ENCODE measurements around the gene SMIM28.
"Not testable (repeated sequence)": the region's sequence is repeated elsewhere in the genome, so short reads cannot be mapped to it uniquely, and the experiment has no call there.

Gene SMIM28

GRCh38 chr6:138421089-138421488, 43.4 kb downstream of the SMIM28 start:
- TF ChIP-seq, protein P1, sequence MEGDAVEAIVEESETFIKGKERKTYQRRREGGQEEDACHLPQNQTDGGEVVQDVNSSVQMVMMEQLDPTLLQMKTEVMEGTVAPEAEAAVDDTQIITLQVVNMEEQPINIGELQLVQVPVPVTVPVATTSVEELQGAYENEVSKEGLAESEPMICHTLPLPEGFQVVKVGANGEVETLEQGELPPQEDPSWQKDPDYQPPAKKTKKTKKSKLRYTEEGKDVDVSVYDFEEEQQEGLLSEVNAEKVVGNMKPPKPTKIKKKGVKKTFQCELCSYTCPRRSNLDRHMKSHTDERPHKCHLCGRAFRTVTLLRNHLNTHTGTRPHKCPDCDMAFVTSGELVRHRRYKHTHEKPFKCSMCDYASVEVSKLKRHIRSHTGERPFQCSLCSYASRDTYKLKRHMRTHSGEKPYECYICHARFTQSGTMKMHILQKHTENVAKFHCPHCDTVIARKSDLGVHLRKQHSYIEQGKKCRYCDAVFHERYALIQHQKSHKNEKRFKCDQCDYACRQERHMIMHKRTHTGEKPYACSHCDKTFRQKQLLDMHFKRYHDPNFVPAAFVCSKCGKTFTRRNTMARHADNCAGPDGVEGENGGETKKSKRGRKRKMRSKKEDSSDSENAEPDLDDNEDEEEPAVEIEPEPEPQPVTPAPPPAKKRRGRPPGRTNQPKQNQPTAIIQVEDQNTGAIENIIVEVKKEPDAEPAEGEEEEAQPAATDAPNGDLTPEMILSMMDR (IDR thresholded peaks at IDR 0.05; ENCODE audit: poor library complexity, severe bottlenecking), result no peak
- H3K4me3 ChIP-seq (ENCODE audit: severe bottlenecking), result no peak overlapping the region
- DNase-seq (ENCODE audit: low spot score), result no peak

GRCh38 chr6:138421608-138422007, 43.9 kb downstream of the SMIM28 start:
- TF ChIP-seq, protein P1 (IDR thresholded peaks at IDR 0.05; ENCODE audit: poor library complexity, severe bottlenecking), result no peak
- H3K27ac ChIP-seq (ENCODE audit: poor library complexity, severe bottlenecking), result no peak overlapping the region
- no peaks in the 10 kb centered on the region for H3K4me1 ChIP-seq (ENCODE audit: insufficient read depth, poor library complexity, severe bottlenecking)
- peaks cover 12% of the 10 kb centered on the region; the same call in 1 of the 2 replicates for H3K36me3 ChIP-seq (ENCODE audit: low read depth)
- ATAC-seq (ENCODE audit: low read depth) (no peak), DNase-seq (ENCODE audit: low spot score) (no peak)
- no peaks in the 10 kb centered on the region for H3K9me3 ChIP-seq (ENCODE audit: severe bottlenecking)
- no peak overlapping the region for H3K4me3 ChIP-seq (ENCODE audit: severe bottlenecking)
- no peaks in the 10 kb centered on the region for H3K27me3 ChIP-seq (ENCODE audit: insufficient read depth, poor library complexity, severe bottlenecking)

More at GRCh38 chr6:138421089-138421488, 43.4 kb downstream of the SMIM28 start:
- no peaks in the 10 kb centered on the region for H3K27me3 ChIP-seq (ENCODE audit: insufficient read depth, poor library complexity, severe bottlenecking)
- no peaks in the 10 kb centered on the region for H3K4me1 ChIP-seq (ENCODE audit: insufficient read depth, poor library complexity, severe bottlenecking)
- H3K27ac ChIP-seq (ENCODE audit: poor library complexity, severe bottlenecking), result no peak overlapping the region
- no peaks in the 10 kb centered on the region for H3K9me3 ChIP-seq (ENCODE audit: severe bottlenecking)
- no peak for ATAC-seq (ENCODE audit: low read depth)
- H3K36me3 ChIP-seq (ENCODE audit: low read depth), result peaks cover 12% of the 10 kb centered on the region; the same call in 1 of the 2 replicates

DNA sequence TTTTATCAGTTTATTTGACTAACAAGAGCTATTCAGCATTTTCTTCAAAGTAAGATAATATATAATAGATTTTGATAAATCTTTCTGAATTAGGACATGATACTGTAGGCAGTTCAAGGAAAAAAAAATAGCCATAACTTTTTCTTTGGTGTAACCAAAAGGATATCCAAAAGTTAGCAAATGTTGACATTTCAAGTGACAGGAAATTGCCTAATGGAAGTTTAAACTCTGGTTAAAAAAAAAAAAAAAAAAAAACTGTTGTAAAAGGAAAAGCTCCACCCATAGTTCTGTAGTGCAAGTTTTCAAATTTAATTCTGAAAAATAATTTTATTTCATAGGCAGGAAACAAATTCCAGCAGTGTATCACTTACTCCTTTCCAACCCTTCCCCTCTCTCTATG, 45.2 kb downstream of the SMIM28 start:
- ATAC-seq (ENCODE audit: low read depth) (no peak), DNase-seq (ENCODE audit: low spot score) (no peak)
- TF ChIP-seq, protein P1 (IDR thresholded peaks at IDR 0.05; ENCODE audit: poor library complexity, severe bottlenecking), result no peak
- peaks cover 12% of the 10 kb centered on the region for H3K36me3 ChIP-seq (ENCODE audit: low read depth)
- H3K4me1 ChIP-seq (ENCODE audit: insufficient read depth, poor library complexity, severe bottlenecking), result no peaks in the 10 kb centered on the region
- no peak overlapping the region for H3K4me3 ChIP-seq (ENCODE audit: severe bottlenecking)
- H3K27ac ChIP-seq (ENCODE audit: poor library complexity, severe bottlenecking), result no peak overlapping the region
- H3K9me3 ChIP-seq (ENCODE audit: severe bottlenecking), result no peaks in the 10 kb centered on the region
- H3K27me3 ChIP-seq (ENCODE audit: insufficient read depth, poor library complexity, severe bottlenecking), result no peaks in the 10 kb centered on the region

DNA sequence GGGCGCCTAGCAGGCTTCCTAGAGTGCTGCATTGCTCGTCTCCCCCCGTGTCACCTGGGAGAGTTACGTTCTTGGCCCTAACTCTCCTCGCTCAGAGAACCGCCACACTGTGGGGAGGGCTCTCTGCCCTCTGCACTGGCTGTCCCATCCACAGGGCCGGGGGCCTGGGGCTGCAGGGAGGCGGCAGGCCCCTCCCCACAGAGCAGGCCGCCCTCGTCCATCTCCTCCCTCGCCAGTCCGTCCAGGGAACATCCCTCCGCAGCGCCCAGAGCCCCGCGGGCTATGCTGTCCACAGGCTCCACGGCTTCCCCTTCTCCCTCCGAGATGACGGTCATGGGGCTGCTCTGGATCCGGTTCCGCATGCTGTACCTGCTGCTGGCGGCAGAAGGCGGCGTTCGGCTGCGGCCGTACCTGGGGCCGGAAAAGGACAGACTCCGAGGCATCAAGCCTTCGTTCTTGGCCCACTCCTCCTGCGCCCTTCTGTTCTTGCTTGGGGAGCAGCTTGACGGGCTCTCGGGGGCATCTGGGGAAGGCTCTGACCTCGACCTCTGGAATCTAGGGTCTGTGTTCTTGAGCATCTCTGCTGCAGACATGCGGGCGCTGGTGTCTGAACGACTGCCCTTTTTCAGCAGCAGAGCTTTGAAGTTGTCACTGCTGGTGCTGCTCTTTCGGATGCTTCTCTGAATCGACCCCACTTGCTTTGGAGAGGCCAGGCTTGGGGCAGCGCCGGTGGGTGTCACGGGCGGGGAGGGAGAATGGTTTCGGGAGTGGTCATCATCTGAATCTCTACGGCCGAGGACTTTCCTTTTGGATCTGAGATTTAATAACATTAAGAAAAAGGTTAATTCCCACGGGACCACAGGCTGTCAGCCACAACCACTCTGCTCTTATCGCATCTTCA, 46.5 kb downstream of the SMIM28 start:
- Histone ChIP-seq H3K36me3 (ENCODE audit: low read depth) (peaks cover 20% of the 10 kb centered on the region), H3K4me1 (ENCODE audit: insufficient read depth, poor library complexity, severe bottlenecking) (no peaks in the 10 kb centered on the region), H3K9me3 (ENCODE audit: severe bottlenecking) (no peaks in the 10 kb centered on the region), H3K4me3 (ENCODE audit: severe bottlenecking) (no peak overlapping the region), H3K27me3 (ENCODE audit: insufficient read depth, poor library complexity, severe bottlenecking) (no peaks in the 10 kb centered on the region), H3K27ac (ENCODE audit: poor library complexity, severe bottlenecking) (no peak overlapping the region)
- TF ChIP-seq, protein P1 (IDR thresholded peaks at IDR 0.05; ENCODE audit: poor library complexity, severe bottlenecking), result no peak
- no peak for ATAC-seq (ENCODE audit: low read depth)
- no peak for DNase-seq (ENCODE audit: low spot score)

DNA sequence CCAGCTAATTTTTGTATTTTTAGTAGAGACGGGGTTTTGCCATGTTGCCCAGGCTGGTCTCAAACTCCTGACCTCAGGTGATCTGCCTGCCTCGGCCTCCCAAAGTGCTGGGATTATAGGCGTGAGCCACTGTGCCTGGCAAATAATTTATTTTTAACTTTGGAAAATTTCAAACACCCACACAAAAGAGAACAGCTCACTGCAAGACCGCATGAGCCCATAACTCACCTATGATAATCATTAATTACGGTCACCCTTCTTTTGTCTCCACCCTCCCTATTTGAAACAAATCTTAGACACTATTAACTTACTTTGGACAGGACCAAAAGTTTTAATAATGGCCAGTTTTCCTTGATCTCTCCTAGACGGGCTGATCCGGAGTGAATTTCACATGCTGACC, 47.6 kb downstream of the SMIM28 start:
- H3K4me1 ChIP-seq (ENCODE audit: insufficient read depth, poor library complexity, severe bottlenecking); H3K9me3 ChIP-seq (ENCODE audit: severe bottlenecking); H3K4me3 ChIP-seq (ENCODE audit: severe bottlenecking); H3K27me3 ChIP-seq (ENCODE audit: insufficient read depth, poor library complexity, severe bottlenecking); DNase-seq (ENCODE audit: low spot score); H3K27ac ChIP-seq (ENCODE audit: poor library complexity, severe bottlenecking); ATAC-seq (ENCODE audit: low read depth): not testable (repeated sequence)
- peaks cover 22% of the 10 kb centered on the region for H3K36me3 ChIP-seq (ENCODE audit: low read depth)
